ENCODE results near the gene NLRC5. TPM values are rescaled to one million over a fixed set of nuclear protein-coding genes. Genes with fewer than 3 reads are reported as not detected.
"Not testable (repeated sequence)": the region's sequence is repeated elsewhere in the genome, so short reads cannot be mapped to it uniquely, and the experiment has no call there.

NLRC5 gene
- total and polyA plus RNA-seq, 8 donors = 4.6 to 26.6 (median 9.9) TPM

- no peak for DNase-seq
- no peaks in the 10 kb centered on the region for H3K27me3 ChIP-seq
- 73 to 74% methylated on average over 3 of the region's 3 CpGs for WGBS, 2 donors
- no peak overlapping the region for H3K4me3 ChIP-seq
- ATAC-seq = no peak
- no peaks in the 10 kb centered on the region for H3K36me3 ChIP-seq
- intact Hi-C loops (cut with DNase I) = no loop called here
- no peaks in the 10 kb centered on the region for H3K9me3 ChIP-seq
- H3K27ac ChIP-seq = no peak overlapping the region
- TF ChIP-seq CTCF (IDR thresholded peaks at IDR 0.05) = no peak
- H3K4me1 ChIP-seq = no peaks in the 10 kb centered on the region
- FAIRE-seq = no peak
Observed at GRCh38 chr16:57104706-57105105, 115.3 kb downstream of the NLRC5 start.

- FAIRE-seq = no peak
- H3K27me3 ChIP-seq = no peaks in the 10 kb centered on the region
- ATAC-seq = no peak
- WGBS, 2 donors = 89 to 90% methylated on average over 7 of the region's 7 CpGs
- no peaks in the 10 kb centered on the region for H3K36me3 ChIP-seq
- H3K4me1 ChIP-seq = no peaks in the 10 kb centered on the region
- intact Hi-C loops (cut with DNase I) = no loop called here
- no peak for TF ChIP-seq CTCF (IDR thresholded peaks at IDR 0.05)
- H3K27ac ChIP-seq = no peak overlapping the region
- no peak overlapping the region for H3K4me3 ChIP-seq
- DNase-seq = no peak
- H3K9me3 ChIP-seq = no peaks in the 10 kb centered on the region
Observed at GRCh38 chr16:57105184-57105583, 115.8 kb downstream of the NLRC5 start.

GRCh38 chr16:57106767-57107166, 117.4 kb downstream of the NLRC5 start:
- Histone ChIP-seq H3K27ac (no peak overlapping the region), H3K4me3 (no peak overlapping the region), H3K9me3 (no peaks in the 10 kb centered on the region), H3K4me1 (no peaks in the 10 kb centered on the region), H3K36me3 (no peaks in the 10 kb centered on the region), H3K27me3 (no peaks in the 10 kb centered on the region)
- 94 to 97% methylated on average over 2 of the region's 2 CpGs for WGBS, 2 donors
- no peak for DNase-seq
- FAIRE-seq = no peak
- TF ChIP-seq CTCF (IDR thresholded peaks at IDR 0.05) = no peak
- ATAC-seq = no peak
- intact Hi-C loops (cut with DNase I) = no loop called here

- Histone ChIP-seq H3K4me3 (no peak overlapping the region), H3K9me3 (no peaks in the 10 kb centered on the region), H3K27ac (no peak overlapping the region), H3K4me1 (no peaks in the 10 kb centered on the region), H3K36me3 (no peaks in the 10 kb centered on the region), H3K27me3 (no peaks in the 10 kb centered on the region)
- intact Hi-C loops (cut with DNase I) = no loop called here
- FAIRE-seq (no peak), ATAC-seq (no peak), DNase-seq (no peak)
- TF ChIP-seq CTCF (IDR thresholded peaks at IDR 0.05) = no peak
- WGBS, 2 donors = 77 to 82% methylated on average over 9 of the region's 9 CpGs
Observed at GRCh38 chr16:57107321-57107922, 118.1 kb downstream of the NLRC5 start.

GRCh38 chr16:57108432-57108831, 119.1 kb downstream of the NLRC5 start:
- no peak for TF ChIP-seq CTCF (IDR thresholded peaks at IDR 0.05)
- H3K27ac ChIP-seq = no peak overlapping the region
- intact Hi-C loops (cut with DNase I) = no loop called here
- H3K4me3 ChIP-seq = no peak overlapping the region
- 55 to 66% methylated on average over 1 of the region's 1 CpG for WGBS, 2 donors
- no peaks in the 10 kb centered on the region for H3K27me3 ChIP-seq
- no peaks in the 10 kb centered on the region for H3K4me1 ChIP-seq
- no peak for DNase-seq
- no peak for FAIRE-seq
- no peaks in the 10 kb centered on the region for H3K36me3 ChIP-seq
- no peaks in the 10 kb centered on the region for H3K9me3 ChIP-seq
- no peak for ATAC-seq

- 88 to 94% methylated on average over 10 of the region's 10 CpGs for WGBS, 2 donors
- H3K4me1 ChIP-seq; intact Hi-C loops (cut with DNase I); H3K27ac ChIP-seq; H3K27me3 ChIP-seq; H3K36me3 ChIP-seq; ATAC-seq; DNase-seq; H3K9me3 ChIP-seq; FAIRE-seq; H3K4me3 ChIP-seq: not testable (repeated sequence)
Observed at GRCh38 chr16:57109259-57110105, 120.1 kb downstream of the NLRC5 start.

Measured in pancreas (tissue), 10 donors.